Measurements from ENCODE around the gene BOC.

BOC gene

DNA sequence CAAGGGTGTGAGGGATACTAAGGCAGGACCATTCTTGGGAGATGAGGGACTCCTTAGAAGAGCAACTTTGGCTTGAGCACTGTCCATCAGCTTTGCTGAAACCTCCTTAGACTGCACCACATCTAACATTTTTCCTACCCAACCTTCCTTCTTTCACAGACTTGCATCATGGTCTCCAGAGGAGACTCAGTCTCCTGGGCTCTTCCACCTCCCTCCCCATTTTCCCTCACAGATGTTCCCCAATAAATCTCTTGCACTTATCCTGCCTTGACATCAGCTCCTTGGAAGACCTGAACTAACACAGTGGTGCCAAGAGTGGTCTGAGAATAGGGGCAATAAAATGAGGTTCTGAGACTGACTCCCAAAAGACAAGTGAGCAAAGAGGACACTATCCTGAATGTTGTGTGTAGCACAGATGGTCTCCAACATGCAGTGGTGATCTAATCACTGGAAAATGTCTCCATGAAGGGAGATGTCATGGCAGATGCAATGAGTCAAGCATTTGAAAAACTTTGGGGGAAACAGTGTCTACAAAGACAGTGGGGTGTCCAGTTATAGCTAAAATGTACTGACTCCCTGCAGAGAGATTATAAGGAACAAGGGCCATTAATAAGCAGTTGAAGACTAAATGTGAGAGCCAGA is 26.0 kb upstream of the BOC start:
- DNase-seq (ENCODE audit: low read depth) = no peak

- DNase-seq (ENCODE audit: low read depth) = no peak
These were observed 24.8 kb upstream of the BOC start for GRCh38 chr3:113186566-113186965.

GRCh38 chr3:113193288-113193687 is 18.1 kb upstream of the BOC start:
- no peak for DNase-seq (ENCODE audit: low read depth)

DNA sequence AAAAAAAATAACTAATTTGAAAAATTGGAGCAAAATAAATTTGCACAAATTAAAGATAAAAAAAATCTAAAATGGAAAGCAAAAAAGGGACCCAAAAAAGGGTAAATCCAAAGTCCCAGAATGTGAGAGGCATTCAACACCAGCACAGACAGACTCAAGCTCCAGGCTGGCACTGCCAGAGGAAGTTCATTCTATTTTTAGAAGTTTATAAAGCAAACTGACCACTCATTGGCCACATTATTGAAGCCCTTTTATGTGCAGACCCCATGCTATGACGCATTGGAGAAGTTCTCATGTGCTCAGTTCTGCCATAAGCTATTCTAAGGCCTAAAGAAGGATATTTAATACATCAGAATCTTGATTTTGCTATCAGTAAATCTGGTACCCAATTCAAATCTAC is 17.6 kb upstream of the BOC start:
- no peak for DNase-seq (ENCODE audit: low read depth)

DNA sequence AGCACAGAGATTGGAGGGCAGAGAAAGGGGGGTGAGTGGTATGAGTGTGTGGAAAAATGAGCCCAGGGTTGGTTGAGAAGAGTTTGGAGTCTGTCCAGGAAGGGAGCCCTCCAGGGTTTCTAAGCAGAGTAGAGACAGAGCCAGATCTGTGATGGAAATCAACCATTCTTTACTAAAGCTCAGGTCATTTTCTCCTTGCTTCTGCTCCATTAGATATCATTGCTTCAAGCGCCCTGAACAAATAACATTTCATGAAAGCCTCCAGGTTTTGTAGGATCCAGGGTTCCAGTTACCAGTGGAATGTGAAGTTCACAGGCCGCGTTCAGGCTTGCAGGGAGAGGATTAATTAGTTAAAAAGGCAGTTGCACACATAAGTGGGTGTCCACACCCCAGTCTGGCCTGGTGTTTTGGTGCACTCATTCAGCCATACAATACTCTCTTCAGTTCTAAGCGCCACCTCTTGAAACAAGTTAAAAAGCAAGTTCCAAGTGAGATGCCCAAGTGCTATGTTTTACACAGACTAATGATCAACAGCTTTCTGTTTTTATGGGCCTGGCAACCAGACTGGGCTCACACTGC is 16.4 kb upstream of the BOC start:
- no peak for DNase-seq (ENCODE audit: low read depth)

DNA sequence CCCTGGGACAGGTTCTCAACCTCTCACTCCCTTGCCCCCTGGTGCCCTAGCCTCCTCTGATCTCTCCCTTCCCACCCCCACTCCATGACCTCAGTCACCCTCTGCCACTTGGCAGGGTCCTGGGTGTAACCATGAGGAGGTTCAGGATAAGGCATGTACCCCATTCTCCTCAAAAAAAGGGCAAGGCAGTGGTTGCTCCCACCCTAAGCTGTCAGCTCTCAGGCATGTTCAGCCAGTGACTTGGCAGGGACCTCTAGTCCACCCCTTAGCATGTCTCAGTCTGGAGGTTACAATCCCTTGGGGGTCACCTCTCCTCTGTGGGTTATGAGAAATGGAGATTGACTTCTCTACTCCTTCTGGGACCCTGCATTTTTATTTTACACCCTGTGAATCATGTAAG is 11.0 kb upstream of the BOC start:
- no peak for DNase-seq (ENCODE audit: low read depth)

DNA sequence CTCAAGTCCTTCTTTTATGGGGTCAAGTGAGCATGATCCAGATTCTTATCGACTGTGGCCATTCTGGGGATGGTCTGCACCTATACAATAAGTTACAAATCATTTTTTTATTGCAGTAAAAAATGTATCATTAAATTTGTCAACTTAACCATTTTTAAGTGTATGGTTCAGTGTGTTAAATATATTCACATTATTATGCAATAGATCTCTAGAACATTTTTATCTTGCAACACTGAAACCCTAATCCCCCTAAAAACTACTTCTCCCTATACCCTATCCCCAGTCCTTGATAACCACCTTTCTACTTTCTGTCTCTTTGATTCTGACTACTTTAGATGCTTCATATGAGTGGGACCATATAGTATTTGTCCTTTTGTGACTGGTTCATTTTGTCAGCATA is 10.4 kb upstream of the BOC start:
- no peak for DNase-seq (ENCODE audit: low read depth)

GRCh38 chr3:113204371-113204770 is 7.0 kb upstream of the BOC start:
- DNase-seq (ENCODE audit: low read depth) = no peak

DNA sequence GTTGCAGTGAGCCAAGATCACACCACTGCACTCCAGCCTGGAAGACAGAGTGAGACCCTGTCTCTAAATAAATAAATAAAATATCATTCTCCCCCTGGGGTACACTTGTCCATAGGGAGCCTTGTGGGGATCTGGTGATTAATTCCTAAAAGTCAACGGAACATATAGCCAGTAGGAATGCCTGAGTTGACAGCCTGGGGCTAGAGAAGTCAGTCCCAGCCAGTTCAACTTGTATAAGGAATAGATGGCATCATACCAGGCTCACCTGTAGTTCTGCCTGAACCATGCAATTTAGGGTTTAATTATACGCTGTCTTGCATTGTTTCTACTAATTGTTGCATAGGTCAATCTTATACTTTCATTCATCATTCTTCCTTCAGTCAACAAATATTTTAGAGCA is 5.9 kb upstream of the BOC start:
- DNase-seq (ENCODE audit: low read depth) = no peak

GRCh38 chr3:113210604-113211329 is 590 bp upstream of the BOC start:
- no peak for DNase-seq (ENCODE audit: low read depth)

DNA sequence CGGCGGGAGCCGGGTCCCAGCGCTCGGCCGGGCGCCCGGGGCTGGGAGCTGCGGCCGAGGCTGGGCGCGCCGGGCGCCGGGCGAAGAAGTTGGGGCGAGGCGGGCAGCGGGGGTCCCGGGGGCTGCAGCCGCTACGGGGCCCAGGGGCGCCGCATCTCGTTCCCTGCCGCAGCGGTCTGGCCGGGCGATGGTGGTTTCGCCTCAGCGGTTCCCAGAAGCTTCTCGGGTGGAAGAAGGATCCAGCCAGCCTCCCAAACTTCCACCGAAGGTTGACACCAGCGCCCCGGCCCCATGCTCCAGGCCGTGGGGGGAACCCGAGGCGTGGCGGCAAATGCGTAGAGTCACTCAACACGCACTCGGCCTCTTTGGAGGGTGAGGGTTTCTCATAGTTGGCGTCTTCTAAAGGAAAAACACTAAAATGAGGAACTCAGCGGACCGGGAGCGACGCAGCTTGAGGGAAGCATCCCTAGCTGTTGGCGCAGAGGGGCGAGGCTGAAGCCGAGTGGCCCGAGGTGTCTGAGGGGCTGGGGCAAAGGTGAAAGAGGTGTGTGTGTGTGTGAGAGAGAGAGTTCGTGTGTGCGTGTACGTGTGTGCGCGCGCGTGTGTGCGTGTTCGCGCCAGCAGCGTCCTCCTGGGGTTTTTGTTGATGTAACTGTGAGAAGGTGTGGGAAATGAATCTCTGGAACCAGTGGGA is 940 bp downstream of the BOC start:
- DNase-seq (ENCODE audit: low read depth) = no peak

DNA sequence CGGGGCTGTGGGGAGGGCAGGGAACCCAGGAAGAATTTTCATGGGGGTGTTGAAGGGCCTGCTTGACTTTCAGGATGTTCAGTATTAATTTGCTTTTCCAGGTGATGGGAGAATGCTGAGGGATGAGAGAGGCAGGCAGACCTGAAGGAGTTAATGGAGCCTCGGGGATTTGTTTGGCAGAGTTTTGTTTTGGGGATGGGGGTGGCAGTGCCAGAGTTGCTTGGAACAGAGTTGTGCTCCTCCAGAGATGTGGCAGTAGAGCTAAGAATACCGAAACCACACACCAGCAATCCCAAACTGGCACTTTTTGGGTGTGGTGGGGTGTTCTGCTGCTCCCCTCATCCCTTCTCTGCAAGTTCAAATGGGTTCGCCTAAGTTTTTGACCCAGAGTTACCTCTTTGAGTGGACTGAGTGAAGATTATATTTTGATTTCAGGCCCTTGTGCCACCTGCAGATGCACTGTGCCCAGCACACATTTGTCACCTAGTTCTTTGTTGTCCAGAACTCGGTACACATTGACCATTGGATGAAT is 1.6 kb downstream of the BOC start:
- DNase-seq (ENCODE audit: low read depth) = no peak

DNA sequence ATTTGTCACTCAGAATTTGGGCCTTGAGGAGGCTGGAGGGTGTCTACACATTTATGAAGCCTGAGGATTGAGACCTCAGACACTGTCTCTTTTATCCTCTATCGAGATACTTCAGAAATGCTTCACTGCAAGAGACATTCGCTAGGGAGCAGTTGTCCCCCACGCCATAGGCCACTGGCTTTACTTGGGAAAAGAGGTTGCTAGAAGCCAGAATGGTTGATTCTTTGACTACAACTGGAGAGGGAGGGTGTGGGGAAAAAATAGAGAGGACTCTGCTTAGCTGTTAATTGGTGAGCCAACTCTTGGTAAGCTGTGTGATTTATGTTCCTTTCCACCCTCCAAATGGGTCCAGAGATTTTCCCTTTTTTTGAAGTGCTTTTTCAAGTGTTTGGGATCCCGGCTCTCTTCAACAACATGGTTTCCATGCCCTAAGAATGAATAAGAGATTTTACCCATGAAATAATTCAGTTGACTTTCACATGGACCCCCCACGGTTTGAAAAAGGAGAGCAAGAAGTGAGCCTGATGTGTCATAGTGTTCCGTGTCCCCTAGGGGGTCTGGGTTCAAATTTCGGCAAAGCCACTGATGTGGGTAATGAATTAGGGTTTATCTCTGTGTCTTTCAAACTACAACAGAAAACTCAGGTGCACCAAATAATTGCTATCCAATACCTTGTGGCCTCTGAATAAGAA is 2.7 kb downstream of the BOC start:
- DNase-seq (ENCODE audit: low read depth) = no peak

DNA sequence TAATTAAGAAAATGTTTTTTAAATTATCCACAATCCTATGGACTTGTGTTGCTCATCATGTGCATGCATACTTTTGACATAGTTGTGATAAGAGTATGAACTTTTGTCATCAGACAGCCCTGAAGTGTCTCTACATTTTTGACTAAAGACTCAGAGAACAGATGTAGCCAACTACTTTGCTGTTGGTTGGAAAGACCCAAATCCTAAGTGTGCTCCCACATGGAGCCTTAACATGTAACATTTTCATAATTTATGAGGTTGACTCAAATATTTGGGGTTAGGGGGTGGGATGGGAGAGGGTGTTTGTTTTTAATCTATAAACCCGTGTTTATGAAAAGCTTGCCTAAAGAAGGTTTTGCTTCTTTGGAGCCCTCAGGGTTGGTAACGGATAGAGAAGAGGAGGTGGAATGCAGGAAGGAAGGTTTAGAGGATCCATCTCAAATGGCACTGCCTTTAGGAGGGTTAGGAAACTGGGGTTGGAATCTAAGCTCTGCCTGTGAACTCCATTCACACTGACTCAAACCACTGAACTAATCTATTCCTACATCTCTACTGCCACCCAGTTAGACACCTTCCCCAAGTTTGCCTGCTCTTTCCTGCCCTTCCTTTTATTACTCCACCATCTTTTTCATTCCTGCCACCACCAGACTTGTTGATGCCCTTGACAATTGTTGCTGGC is 3.7 kb downstream of the BOC start:
- no peak for DNase-seq (ENCODE audit: low read depth)

DNA sequence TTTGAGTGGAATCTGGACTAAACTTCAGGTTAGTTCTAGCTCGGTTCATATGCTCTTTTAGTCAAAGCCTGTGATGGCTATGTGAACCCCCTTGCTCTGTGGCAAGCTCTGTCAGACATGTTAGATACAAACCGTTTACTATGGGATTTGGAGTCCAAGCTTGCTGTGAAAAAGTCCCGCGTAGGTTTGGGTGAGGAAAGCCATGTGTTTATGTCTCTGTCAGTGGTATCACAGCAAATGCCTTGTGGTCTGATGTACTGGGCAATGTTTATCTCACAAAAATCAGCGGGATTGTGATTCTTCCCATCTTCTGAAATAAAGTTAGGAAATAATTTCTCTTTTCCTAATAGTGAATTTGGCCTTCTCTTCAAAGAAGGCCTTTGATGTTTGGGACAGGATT is 5.0 kb downstream of the BOC start:
- DNase-seq (ENCODE audit: low read depth) = no peak

DNA sequence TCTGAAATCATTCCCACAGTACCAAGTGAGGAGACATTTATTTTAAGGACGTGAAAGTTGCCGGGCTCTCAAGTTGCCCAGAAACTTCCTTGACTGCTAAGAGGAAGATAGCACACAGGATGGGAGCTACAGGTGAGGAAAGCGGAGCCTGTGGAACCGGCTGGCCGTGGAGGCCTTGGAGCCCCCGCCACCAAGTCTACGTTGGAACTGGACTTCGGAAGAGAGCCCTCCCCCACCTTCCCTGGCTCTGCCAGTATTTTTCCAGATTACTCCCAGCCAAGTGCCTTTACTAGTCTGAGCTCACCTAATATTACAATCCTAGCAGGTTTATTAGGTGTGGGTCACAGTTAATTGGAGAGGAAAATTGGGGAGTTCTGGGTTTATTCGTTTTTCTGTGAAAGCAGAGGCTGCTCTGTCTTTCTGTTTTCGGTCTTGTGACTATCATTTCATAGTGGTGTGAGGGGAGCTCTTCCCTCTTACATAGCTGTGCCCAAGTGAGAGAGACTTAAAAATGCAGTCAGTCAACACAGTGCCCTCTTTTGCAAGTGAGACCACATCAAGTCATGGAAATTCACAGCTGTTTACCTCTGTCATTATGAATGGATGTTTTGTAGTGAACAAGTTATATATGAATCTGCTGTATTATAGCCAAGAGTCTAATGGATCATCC is 6.8 kb downstream of the BOC start:
- DNase-seq (ENCODE audit: low read depth) = no peak

DNA sequence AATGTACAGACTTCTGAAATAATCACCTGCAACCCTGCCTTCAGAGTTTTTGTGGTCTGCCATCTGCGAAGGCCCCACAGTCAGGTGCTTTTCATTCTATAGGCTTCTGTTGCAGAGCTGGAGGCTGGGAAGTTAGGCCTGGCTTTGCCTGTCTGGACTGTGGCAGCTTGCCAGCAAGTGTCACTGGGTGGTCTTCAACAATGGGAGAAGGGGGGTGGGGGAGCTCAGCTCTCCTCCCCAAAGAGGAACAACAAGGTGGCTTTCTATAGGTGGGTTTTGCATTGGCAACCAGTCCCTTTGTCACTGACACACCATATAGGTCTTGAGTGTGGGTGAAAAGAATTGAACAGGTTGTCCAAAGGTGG is 7.3 kb downstream of the BOC start:
- DNase-seq (ENCODE audit: low read depth) = no peak

DNA sequence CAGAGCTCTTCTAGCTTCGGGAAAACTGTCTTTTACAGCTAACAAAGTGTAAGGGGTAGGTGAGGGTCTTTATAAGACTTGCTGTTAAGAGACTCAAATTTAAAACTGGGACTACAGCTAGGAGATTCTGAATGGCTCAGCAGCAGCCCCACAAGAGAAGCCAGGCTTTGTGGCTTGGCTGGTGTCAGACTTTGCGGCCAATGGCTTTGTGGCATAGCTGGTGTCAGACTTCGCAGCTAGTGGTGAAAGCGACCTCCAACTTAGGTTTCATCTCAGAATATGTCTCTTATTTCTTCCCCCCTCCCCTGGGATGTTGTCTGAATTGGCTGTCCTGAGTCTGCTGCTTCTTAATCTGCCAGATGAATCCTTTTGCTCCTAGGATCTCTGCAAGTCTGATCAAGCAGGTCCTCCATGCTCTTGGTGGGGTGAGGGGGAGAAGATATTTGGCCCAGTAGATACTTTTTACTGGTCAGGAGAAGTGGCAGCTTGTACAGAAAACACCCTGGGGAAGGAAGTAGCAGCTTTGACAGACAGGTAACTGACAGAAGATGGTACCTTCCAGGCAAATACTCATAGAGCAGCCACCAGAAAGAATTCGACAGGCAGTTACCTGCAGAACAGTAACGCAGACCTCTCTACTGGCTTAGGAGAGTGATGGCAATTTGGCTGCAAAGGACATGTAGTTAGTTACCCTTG is 8.4 kb downstream of the BOC start:
- DNase-seq (ENCODE audit: low read depth) = no peak

DNA sequence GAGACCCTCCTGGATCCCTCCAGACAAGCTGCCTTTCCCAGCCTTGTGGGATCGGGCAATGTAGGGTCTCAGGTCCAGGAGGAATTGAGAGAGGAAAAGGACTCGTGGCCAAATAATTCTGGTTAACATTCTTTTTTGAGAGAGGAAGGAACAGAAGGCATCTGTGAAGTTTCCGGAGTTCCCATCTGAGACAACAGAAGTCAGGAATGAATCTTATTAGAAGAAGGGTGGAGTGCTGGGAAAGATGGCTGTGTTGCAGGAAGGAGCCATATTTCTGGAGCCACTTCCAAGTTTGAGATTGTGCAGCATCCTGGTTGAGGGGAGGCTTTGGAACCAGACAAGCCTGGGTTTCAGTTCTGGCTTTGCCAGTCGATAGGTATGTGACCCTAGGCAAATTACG is 9.4 kb downstream of the BOC start:
- DNase-seq (ENCODE audit: low read depth) = no peak

DNA sequence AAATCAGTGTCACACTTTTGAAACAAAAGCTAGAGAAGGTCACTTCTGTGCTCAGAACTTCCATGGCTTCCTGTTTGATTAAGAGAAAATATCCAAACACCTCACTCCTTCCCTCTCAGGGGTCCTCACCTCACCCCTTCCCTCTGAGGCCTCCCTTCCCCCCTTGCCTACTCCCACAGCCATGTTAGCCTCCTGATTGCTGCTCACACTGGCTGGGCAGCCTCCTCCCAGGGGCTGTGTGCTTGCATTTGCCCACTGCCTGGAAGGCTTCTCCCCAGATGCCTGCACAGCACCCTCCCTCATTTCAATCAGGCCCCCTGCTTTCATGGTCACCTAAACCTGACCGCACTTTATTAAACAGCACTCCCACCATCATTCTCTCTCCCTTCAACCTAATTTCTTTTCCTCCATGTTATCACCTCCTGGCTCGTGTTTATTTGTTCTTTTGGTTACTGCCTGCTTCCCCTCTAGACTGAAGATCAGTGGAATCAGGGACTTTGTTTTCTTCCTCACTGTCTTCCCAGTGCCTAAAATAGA is 10.4 kb downstream of the BOC start:
- DNase-seq (ENCODE audit: low read depth) = no peak

Measured in activated T-cell treated with anti-CD3 and anti-CD28 coated beads for 1 hour (primary cell).